GM19238 (cell line): ENCODE results near the gene SLFNL1.

Experiments used
- DNase-seq: peaks from one replicate; pipeline ENCODE4 v3.0.0; 2011; ENCODE audit warnings: low spot score; ENCODE audit not compliant: insufficient read length

SLFNL1 gene

DNA sequence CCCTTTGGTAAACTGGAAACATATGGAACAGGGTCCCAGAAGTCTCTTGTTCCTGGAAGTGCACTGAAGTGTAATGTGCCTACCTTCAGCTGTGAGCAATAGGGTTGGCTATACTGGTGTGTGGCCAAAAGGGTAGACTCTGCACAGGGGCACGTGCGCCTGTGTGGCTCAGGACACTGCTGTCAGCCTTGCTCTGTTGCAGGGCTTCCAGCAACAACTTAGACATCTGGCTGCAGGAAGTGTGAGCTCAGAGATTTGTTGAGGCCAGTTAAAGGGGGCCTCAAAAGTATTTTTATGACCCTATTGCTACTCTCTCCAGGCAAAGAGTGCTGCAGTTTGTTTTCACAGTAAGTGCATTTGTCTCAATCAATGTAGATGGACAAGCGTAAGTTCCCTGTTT, 34.6 kb downstream of the SLFNL1 start:
- DNase-seq, result no peak

DNA sequence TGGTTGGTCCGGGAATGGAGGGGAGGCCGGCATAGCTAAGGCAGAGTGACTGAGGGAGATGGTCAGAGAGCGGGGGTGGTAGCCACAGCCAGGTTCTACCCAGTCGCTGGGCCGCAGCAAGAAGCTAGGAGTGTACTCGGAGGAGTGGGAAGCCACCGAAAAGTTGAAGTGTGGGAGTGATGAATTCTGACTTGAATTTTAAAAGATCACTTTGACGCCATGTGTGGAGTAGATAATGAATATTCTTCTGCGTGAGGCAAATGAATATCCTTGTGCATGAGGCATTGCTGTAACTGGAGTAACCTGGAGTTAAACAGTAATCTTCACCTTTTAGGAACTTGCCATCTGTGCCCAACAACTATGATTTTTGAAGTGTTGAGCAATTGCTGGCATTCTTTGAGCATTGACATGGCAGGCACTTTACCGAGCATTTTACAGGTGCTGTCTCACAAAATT, 35.2 kb downstream of the SLFNL1 start:
- DNase-seq, result no peak

DNA sequence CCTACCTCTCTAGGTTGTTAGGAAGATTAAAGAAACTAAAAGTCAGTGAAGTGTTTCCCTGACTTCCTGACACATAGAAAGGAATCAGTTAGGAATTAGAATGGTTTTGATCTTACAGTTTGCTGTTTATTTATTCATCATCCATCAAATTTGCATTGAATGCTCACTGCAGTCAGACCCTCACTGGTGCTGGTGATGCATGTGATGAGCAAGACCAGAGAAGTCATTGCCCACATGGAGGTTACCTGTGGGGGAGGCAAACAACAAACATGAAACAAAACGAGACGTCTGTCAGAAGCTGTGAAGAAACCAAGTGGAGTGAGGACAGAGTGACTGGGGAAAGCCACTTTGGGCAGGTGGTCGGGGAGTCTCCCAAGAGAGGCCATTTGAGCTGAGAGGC, 35.6 kb downstream of the SLFNL1 start:
- DNase-seq, result no peak

DNA sequence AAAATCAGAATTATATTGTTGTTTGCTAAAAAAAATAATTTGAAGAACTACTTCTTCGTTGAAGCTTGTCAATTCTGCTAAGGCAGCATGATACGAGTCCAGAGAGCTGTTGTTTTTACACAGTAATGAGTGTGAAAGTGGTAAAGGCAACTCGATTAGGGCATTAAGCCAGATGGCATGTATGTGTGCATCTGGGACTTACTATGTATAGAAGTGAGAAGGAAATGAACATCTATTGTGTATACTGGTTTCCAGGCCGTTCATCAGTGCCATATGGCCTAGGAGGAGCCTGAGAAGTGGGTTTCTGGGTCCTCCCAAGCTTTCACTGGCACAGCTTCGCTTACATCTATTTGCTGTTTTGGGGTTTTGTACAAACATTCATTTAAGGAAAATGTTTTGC, 36.4 kb downstream of the SLFNL1 start:
- no peak for DNase-seq

DNA sequence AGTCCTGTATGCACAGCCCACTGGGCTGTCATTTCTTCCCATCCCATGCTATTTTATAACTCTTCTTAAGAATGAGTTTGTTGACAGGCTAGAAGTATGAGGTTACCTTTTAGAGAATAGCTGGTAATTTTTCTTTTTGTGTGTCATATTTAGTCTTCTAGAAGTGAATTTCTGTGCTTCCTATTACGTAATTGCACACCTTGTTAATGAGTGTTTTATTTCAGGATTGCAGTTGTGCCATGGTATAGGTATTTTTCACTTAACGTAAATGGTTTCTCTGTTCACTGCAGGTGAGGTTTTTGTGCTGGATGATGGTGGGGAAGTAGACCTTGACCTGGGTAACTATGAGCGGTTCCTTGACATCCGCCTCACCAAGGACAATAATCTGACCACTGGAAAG, 37.0 kb downstream of the SLFNL1 start:
- DNase-seq, result no peak

DNA sequence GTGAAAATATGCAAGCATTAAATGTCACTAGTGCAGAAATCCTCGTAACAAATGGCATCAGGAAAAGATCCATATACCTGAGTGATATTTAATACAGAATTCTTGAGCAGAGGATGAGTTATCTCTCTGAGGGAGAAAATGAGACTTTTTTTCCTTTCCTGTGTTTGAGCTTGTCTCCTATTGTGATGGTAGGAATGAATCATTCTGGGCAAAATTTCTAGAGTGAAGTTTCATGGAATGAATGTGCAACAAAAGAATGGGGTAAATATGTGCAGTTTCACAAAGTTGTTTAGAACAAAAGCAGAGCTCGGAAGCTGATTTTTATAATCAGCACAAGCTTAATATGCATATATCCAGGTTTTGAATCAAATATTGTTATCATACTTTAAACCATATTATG, 37.5 kb downstream of the SLFNL1 start:
- DNase-seq, result no peak

DNA sequence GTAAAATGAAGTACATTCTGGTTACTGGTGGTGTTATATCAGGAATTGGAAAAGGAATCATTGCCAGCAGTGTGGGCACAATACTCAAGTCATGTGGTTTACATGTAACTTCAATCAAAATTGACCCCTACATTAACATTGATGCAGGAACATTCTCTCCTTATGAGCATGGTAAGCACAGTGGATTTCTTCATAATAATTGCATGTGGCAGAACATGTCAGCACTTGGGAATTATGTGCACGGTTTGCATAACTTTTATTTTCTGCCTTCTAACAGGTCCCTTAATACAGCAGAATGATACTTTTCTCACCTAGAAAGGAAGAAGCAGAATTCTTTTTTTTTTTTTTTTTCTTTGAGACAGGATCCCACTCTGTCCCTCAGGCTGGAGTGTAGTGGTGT, 38.2 kb downstream of the SLFNL1 start:
- DNase-seq, result no peak

DNA sequence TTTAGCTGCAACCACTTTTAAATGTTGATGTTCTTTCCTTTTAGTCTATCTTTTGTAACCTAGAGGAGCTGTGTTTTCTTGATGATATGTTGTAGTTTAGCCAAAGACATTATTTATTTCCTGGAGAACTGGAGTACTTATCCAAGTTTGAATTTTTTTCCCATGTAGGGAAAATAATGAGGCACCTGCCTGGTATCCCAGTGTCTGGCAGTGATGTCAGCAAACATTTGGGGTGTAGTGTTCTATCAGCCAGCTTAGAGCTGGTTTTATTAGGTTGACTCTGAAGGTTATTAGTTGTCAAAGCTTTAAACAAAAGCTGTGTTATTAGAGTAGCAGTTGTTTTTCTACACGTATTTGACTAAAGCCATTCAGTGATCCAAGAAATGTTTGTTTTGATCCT, 38.8 kb downstream of the SLFNL1 start:
- no peak for DNase-seq

DNA sequence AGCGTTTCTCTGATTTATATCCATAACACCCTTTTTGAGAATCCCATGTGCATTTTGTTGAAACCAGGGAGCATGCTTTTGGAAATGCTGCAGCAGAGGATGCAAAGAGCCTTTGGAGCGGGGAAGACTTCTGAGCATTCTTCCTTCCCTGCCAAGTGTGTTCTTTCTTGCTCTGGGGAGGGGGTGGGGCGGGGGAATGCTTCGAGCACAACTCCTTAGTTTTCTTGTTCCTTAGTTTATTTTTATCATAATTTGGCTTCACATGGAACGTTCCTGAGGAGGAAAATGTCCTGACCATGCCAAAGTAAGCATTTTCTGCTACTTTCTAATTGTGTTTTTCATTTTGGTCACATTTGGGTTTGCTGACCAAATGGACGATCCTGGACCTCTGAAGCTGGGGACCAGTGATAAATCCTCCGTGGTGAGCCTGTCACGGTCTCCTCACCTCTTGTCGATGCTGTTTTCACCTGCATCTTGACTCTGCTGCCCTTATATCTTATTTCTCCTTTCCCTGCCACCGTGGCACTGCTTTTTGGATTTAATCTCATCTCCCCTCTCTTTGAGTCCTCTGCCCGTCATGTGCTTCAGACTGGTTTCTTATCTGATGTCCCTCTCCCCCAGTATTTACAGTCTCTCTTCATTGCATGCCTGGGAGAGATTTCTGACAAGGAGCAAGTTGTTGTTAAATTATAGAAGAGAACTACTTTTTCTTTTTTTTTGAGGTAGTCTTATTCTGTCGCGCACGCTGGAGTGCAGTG, 39.7 kb downstream of the SLFNL1 start:
- no peak for DNase-seq

DNA sequence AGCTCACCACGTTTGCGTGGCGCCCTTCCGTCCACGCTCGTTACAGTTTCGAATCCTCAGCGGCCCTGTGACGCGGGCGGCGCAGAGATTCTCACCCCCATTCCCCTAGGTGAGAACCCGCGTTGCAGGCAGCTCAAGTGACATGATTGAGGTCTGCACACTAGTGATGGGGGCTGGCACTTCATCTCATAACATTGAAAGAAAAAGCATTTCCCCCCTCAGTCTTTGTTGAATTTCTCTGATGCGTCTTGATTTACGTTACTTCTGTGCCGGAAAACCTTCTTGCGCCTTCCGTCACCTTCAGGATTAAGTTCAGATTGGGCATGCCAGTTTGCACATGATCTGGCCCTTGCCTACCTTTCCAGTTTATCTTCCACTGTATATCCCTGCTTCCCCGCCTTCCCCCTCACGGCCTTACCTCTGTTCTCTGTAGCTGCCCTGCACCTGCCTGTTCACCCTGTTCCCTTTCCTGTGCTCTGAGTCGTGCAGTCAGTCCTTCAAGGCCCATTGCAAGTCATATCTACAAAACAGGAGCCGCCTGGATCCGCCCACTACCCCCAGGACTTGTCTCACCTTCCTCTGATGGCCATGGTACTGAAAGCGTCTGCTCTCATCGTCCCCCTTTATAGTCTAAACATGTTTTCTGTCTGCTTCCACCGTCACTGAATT, 40.9 kb downstream of the SLFNL1 start:
- DNase-seq, result peak; percentile 30

DNA sequence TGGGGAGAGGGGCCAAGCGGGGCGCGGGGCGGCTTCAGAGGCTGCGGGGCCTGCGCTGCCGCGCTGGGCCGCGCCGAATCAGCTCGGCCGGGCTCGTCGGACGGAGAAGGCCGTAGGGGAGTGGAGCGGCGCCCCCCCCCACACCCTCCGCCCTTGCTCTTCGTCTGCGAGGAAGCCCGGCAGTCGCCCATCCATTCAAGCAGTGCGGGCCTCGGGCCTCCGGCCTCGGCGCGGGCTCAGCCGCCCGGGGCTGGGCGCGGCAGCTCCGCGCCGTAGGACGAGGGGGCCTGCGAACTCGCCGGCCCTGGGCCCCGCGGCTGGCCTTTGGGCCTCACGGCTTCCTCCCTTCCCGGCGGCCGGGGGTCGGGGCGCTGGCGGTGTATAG, 41.5 kb downstream of the SLFNL1 start:
- peak; percentile 35 for DNase-seq

DNA sequence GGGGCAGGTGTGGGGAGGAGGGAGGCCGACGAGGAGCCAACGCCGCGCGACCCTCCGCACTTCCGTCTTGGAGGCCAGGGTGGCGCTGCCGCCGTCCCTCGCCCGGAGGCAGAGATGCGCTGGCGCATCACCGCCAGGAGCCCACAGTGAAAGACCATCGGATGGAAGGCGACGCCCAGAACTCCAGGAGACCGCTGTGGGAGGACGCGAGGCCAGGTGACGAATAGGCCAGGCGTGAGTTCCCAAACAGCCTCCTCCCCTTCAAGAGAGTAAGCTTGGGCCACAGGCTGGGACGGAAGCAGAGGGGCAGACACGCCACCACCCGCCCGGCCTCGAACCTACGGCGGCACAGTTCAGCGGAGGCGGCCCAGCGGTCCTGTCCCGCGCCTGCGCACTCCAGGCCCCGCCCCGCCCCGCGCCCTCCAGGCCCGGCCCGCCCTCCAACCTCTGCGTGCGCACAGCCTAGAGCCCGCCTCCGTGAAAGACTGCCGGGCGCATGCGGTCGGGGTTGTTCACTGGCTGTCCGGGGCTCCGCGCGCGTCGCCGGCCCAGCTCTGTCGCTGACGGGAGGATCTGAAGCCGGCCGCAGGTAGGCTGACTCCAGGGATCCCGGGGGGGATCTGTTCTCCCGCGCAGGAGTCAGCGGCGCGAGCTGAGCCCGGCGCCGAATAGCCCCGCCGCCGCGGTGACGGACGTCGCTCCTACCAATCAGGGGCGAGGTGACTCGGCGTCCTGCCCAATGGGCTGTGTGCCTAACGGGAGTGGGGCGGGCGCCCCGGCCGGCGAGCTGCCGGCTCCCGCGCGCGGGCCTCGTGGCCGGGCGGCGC, 42.1 kb downstream of the SLFNL1 start, which contains the start of gene CTPS1:
TSS of gene CTPS1 (plus strand) at position 456 of the 827 bp plus-strand sequence. CDS start 3,595 bp downstream, outside the sequence.
- peak; percentile 97 for DNase-seq

DNA sequence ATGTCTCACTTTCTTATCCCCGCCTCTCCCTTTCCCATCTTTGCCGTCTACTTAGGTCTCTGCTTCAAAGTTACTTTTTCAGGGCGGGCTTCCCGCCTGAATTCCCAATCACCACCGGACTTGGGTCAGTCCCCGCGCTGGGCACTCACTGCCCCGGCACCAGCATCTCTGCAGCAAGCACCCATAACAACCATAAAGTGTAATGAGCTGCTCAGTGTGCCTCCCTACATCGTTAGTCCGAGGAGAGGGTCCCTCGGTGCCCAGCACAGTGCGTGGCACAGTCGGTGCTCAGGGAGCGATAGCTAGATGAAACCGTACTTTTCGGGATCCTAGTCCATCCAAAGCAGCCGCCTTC, 42.7 kb downstream of the SLFNL1 start:
- DNase-seq, result no peak

DNA sequence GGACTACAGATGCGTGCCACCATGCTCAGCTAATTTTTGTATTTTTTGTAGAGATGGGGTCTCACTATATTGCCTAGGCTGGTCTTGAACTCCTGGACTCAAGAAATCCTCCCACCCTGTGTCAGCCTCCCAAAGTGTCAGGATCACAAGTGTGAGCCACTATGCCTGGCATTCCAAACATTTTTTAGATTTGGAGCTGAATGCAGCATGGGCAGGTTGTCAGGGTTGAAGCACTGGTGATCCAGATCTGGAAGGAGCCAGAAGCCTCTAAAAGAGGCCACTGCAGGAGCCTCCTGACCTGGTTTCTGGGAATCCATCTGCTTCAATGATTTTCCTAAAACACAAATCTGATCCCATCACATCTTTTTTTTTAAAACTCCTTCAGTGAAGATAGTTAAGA, 43.8 kb downstream of the SLFNL1 start:
- DNase-seq, result no peak

DNA sequence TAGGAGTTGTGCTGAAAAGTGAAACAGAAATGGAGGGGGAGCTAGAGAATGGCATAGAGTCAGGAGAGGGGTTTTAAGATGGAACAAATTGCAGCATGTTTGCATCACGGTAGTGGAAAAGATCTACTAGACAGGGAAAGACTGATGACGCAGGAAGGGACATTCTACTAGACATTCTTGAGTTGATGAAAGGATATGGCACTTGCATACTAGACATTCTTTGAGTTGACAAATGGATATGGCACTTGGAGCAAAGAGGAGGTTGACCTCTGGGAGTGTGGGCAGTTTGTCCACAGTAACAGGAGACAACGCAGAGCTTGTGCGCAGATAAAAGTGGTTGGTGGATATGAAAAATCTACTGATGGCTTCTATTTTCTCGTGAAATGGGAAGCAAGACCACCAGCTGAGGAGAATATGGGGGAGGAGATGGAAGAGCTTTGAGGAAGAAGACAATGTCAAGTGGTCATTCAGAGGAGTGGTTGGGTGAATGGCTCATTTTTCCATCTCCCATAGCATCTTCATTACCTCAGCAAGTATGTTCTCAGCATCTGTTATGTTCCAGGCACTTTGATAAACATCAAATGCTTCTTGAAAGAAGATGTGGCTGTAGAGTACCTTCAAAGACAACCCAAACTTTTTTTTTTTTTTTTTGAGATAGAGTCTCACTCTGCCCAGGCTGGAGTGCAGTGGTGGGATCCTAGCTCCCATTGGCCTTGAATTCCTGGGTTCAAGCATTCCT, 44.4 kb downstream of the SLFNL1 start:
- DNase-seq, result no peak

DNA sequence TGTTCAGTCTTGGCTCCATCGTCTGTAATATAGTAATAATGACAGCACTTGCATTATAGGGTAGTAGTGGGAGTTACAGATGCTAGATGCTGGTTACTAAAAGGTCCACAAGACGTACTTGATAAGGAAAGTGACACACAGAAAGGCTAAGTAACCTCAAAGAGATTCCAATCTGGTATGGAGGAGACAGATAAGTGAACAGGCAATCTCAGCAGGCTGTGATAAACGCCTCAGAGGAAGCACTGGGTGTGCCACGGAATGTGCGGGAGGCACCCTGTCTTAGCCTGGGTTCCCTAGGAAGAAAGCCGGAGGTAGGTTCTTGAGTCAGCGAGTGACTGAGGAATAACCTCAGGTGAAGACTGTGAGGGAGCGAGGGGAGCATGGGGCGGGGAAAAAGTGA, 46.6 kb downstream of the SLFNL1 start:
- no peak for DNase-seq

DNA sequence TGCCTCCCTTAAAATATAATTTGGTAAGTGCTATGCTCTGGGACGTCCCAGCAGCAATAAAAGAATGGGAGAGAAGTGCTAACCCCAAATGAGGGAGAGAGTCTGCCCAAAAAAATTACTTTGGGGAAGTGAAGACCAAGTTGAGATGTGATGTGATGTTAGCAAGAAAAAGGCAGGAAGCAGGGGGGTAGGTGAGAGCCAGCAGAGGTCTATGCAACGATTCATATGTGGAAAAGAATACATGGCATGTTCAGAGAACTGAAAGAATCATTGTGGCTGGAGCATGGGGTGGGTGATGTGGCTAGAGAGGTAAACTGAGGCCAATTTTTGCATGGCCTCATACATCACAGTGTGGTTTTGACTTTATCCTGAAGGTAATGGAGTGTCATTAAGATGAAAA, 47.6 kb downstream of the SLFNL1 start:
- no peak for DNase-seq

DNA sequence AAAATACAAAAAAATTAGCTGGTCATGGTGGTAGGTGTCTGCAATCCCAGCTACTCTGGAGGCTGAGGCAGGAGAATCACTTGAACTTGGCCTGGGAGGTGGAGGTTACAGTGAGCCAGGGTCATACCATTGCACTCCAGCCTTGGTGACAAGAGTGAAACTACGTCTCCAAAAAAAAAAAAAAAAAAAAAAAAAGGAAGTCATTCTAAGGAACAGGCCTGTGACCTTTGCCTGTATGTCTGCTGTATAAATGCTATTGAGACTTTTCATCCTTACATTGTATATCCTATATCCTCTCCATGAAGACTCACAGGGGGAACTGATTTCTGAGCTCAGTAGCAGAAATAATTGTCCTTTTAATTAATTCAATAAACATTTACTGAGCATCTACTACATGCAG, 49.6 kb downstream of the SLFNL1 start:
- DNase-seq, result no peak

DNA sequence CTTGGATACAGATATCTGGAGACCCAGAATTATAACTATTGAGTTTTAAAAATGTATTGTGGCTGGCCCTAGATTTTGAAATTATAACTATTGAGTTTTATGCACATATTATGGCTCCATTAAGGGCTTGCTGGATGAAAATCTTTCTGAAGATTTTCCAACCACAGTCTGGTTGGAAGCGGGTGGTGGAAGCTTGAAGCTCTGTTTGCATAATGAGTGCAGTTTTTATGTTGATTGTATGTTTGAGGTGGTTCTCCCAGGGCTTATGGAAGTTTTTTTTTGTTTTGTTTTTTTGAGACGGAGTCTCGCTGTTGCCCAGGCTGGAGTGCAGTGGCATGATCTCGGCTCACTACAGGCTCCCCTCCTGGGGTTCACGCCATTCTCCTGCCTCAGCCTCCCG, 52.1 kb downstream of the SLFNL1 start:
- DNase-seq, result no peak

DNA sequence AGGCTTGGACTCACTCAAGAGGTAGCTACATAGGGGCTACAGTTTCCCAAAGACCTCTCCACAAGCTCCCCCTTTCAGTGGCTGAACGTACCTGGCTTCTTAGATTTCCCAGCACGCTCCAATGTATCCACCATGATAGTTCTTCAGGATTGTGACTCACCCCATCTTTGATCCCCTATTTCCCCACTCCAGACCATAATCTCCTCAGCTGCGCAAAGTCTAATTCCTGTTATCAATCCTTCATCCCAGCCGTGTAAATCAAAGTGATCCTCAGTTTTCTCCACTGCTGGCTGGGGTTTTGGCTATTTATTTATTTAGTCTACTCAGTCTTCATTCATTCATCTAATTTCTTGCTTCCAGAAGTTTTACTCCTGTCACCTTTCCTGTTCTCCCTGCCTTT, 55.1 kb downstream of the SLFNL1 start:
- no peak for DNase-seq
